ENCODE measurements around the gene EXOC4. TPM values are rescaled to one million over a fixed set of nuclear protein-coding genes. Genes with fewer than 3 reads are reported as not detected.

The EXOC4 gene
- total RNA-seq, 1 donor from 2014 or later = 67.7 TPM

DNA sequence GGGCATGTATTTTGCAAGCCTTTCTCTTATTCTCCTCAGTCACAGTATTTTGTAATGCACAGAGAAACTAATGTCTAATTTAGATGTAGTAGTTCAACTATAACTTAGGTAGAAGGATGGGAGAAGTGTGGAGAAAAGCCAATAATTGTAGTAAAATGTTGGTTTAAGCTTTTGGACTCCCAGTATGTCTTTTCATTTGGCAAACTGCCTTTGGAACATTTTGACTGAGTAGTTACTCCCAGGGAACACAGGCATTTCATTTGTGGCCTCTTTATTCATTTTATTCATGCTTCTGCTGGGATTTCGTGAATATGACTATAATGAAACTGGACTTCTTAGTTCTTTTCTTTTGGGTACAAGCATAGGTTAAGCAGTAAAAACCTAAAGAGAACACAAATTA, 79.0 kb downstream of the EXOC4 start:
- H3K4me1 Mint-ChIP-seq (ENCODE audit: low read depth) = peaks cover 12% of the 10 kb centered on the region
- no peak for DNase-seq (ENCODE audit: low spot score)
- peaks cover 13% of the 10 kb centered on the region for H3K36me3 Mint-ChIP-seq (ENCODE audit: low read depth)

DNA sequence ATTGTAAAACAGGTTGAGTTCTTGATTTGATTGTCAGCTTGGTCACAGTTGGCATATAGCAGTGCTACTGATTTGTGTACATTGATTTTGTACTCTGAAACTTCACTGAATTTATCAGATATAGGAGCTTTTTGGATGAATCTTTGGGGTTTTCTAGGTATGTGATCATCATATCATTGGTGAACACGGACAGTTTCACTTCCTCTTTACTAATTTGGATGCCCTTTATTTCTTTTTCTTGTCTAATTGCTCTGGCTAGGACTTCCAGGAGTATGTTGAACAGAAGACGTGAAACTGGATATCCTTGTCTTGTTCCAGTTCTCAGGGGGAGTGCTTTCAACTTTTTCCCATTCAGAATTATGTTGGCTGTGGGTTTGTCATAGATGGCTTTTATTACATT, 86.9 kb downstream of the EXOC4 start:
- Mint-ChIP-seq H3K27ac (ENCODE audit: unreplicated experiment) (no peak overlapping the region), H3K4me3 (ENCODE audit: unreplicated experiment) (no peak overlapping the region), H3K27me3 (ENCODE audit: low read depth) (no peaks in the 10 kb centered on the region), H3K4me1 (ENCODE audit: low read depth) (peaks cover 4% of the 10 kb centered on the region), H3K36me3 (ENCODE audit: low read depth) (peaks cover 37% of the 10 kb centered on the region), H3K9me3 (ENCODE audit: low read depth) (peaks cover 48% of the 10 kb centered on the region)
- TF ChIP-seq, protein P1, sequence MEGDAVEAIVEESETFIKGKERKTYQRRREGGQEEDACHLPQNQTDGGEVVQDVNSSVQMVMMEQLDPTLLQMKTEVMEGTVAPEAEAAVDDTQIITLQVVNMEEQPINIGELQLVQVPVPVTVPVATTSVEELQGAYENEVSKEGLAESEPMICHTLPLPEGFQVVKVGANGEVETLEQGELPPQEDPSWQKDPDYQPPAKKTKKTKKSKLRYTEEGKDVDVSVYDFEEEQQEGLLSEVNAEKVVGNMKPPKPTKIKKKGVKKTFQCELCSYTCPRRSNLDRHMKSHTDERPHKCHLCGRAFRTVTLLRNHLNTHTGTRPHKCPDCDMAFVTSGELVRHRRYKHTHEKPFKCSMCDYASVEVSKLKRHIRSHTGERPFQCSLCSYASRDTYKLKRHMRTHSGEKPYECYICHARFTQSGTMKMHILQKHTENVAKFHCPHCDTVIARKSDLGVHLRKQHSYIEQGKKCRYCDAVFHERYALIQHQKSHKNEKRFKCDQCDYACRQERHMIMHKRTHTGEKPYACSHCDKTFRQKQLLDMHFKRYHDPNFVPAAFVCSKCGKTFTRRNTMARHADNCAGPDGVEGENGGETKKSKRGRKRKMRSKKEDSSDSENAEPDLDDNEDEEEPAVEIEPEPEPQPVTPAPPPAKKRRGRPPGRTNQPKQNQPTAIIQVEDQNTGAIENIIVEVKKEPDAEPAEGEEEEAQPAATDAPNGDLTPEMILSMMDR (IDR thresholded peaks at IDR 0.05) = no peak
- DNase-seq (ENCODE audit: low spot score) = no peak

More for the DNA sequence above, 79.0 kb downstream of the EXOC4 start:
- TF ChIP-seq, protein P1 (IDR thresholded peaks at IDR 0.05) = no peak
- Mint-ChIP-seq H3K27ac (ENCODE audit: unreplicated experiment) (no peak overlapping the region), H3K9me3 (ENCODE audit: low read depth) (peaks cover 13% of the 10 kb centered on the region), H3K4me3 (ENCODE audit: unreplicated experiment) (no peak overlapping the region), H3K27me3 (ENCODE audit: low read depth) (no peaks in the 10 kb centered on the region)

- no peak for DNase-seq (ENCODE audit: low spot score)
- H3K4me3 Mint-ChIP-seq (ENCODE audit: unreplicated experiment) = no peak overlapping the region
- no peaks in the 10 kb centered on the region for H3K4me1 Mint-ChIP-seq (ENCODE audit: low read depth)
- H3K9me3 Mint-ChIP-seq (ENCODE audit: low read depth) = peaks cover 37% of the 10 kb centered on the region
- H3K27me3 Mint-ChIP-seq (ENCODE audit: low read depth) = no peaks in the 10 kb centered on the region
- H3K36me3 Mint-ChIP-seq (ENCODE audit: low read depth) = peaks cover 28% of the 10 kb centered on the region
- TF ChIP-seq, protein P1 (IDR thresholded peaks at IDR 0.05) = peak; percentile 85
- H3K27ac Mint-ChIP-seq (ENCODE audit: unreplicated experiment) = no peak overlapping the region
Observed at GRCh38 chr7:133344275-133344674, 91.4 kb downstream of the EXOC4 start.

- no peak for DNase-seq (ENCODE audit: low spot score)
- H3K4me3 Mint-ChIP-seq (ENCODE audit: unreplicated experiment) = no peak overlapping the region
- TF ChIP-seq, protein P1 (IDR thresholded peaks at IDR 0.05) = no peak
Observed at GRCh38 chr7:133345690-133346421, 93.0 kb downstream of the EXOC4 start.

GRCh38 chr7:133348250-133348649, 95.4 kb downstream of the EXOC4 start:
- H3K4me3 Mint-ChIP-seq (ENCODE audit: unreplicated experiment) = no peak overlapping the region

More at GRCh38 chr7:133345690-133346421, 93.0 kb downstream of the EXOC4 start:
- Mint-ChIP-seq H3K27me3 (ENCODE audit: low read depth) (no peaks in the 10 kb centered on the region), H3K9me3 (ENCODE audit: low read depth) (peaks cover 22% of the 10 kb centered on the region), H3K36me3 (ENCODE audit: low read depth) (peaks cover 15% of the 10 kb centered on the region), H3K27ac (ENCODE audit: unreplicated experiment) (no peak overlapping the region), H3K4me1 (ENCODE audit: low read depth) (no peaks in the 10 kb centered on the region)

More at GRCh38 chr7:133348250-133348649, 95.4 kb downstream of the EXOC4 start:
- H3K27ac Mint-ChIP-seq (ENCODE audit: unreplicated experiment) = no peak overlapping the region
- H3K4me1 Mint-ChIP-seq (ENCODE audit: low read depth) = no peaks in the 10 kb centered on the region
- DNase-seq (ENCODE audit: low spot score) = no peak
- H3K36me3 Mint-ChIP-seq (ENCODE audit: low read depth) = peaks cover 6% of the 10 kb centered on the region
- TF ChIP-seq, protein P1 (IDR thresholded peaks at IDR 0.05) = no peak
- H3K27me3 Mint-ChIP-seq (ENCODE audit: low read depth) = no peaks in the 10 kb centered on the region
- peaks cover 16% of the 10 kb centered on the region for H3K9me3 Mint-ChIP-seq (ENCODE audit: low read depth)

Data from chondrocyte (in vitro differentiated cells).